Esophagus squamous epithelium (tissue), 4 donors: ENCODE measurements around the gene SMTN.

Experiments used
- POLR2A ChIP-seq, 4 donors: fragments of 450-650 bp; IDR thresholded peaks; one replicate each; pipeline ENCODE4 v1.6.1; 2017; ENCODE audit warnings: antibody characterized with exemption in 4 of 4, mild to moderate bottlenecking in 4 of 4, moderate library complexity in 3 of 4
- TF ChIP-seq, protein P1 (sequence below), 6 experiments: fragments of 450-650 bp in 4 of 6; fragments of 200-600 bp in 2 of 6; sonication (generic) in 2 of 6; IDR thresholded peaks; one replicate each; pipeline ENCODE4 v1.5.1; 2016 to 2019; ENCODE audit warnings: antibody characterized with exemption in 6 of 6, mild to moderate bottlenecking in 4 of 6, moderate library complexity in 4 of 6

- TF ChIP-seq, protein P1, sequence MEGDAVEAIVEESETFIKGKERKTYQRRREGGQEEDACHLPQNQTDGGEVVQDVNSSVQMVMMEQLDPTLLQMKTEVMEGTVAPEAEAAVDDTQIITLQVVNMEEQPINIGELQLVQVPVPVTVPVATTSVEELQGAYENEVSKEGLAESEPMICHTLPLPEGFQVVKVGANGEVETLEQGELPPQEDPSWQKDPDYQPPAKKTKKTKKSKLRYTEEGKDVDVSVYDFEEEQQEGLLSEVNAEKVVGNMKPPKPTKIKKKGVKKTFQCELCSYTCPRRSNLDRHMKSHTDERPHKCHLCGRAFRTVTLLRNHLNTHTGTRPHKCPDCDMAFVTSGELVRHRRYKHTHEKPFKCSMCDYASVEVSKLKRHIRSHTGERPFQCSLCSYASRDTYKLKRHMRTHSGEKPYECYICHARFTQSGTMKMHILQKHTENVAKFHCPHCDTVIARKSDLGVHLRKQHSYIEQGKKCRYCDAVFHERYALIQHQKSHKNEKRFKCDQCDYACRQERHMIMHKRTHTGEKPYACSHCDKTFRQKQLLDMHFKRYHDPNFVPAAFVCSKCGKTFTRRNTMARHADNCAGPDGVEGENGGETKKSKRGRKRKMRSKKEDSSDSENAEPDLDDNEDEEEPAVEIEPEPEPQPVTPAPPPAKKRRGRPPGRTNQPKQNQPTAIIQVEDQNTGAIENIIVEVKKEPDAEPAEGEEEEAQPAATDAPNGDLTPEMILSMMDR (IDR thresholded peaks at IDR 0.05), result no peak
- no peak for TF ChIP-seq POLR2A (IDR thresholded peaks at IDR 0.05)
These were observed 55.6 kb downstream of the SMTN start for GRCh38 chr22:31136711-31137110.
